HG02885 (cell line): ENCODE data around the gene ARFGAP2.

ENCODE experiments used
- ATAC-seq: cut with Tn5 transposase; IDR thresholded peaks from one replicate; pipeline ENCODE4 v1.9.1; 2021; ENCODE audit warnings: mild to moderate bottlenecking; ENCODE audit not compliant: unreplicated experiment, poor library complexity

The ARFGAP2 gene

DNA sequence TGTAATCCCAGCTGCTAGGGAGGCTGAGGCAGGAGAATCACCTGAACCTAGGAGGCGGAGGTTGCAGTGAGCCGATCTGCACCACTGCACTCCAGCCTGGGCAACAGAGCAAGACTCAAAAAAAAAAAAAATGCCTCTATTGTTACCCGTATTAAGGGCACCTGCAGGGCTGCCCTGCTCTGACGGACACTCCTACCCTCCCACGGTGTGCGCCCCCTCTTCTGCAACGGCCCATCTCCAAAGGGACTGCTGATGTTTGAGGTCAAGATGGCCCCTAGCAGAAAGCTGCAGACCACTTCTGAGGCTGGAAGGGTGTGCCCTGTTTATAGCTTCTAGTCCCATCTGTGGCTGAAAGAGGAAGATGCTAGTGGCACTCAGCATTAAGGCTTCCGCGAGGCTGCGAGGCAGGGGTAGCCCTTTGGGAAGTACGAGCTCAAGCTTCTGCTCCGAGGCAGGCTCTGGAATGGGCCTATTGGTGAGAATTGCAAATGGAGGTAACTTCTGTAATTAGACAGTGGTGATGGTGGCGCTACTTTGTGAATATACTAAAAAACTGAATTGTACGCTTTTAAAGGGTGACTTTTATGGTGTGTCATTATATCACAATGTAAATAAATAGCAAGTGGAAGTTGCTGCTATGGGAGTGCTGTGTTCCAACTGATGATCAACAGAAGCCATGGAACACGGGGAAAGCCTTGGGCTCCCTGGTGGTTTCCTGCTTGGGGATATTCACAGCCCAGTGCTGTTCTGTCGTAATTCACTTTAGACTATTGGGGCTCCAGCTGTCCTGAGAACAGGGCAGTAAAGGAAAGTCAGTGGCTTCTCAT, 24.3 kb downstream of the ARFGAP2 start:
- no peak for ATAC-seq

DNA sequence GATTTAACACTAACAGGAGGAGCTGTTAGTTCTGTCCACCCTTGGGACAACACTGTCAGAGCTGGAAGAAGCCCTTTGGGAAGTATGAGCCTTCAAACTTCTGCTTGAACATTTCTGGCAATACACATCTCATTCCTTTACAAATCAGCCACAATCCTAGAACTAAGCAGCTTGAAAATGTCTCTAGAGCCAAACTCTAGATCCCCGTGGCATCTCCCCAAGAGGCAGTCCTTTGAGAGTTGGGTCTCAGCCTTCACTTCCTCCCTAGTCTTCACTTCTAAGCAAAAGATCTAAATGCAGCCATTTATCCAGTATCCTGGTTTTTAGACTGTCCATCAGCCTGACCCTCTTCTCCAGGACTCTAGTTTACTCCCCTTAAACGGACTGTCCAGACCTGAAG, 26.9 kb downstream of the ARFGAP2 start:
- ATAC-seq = no peak

DNA sequence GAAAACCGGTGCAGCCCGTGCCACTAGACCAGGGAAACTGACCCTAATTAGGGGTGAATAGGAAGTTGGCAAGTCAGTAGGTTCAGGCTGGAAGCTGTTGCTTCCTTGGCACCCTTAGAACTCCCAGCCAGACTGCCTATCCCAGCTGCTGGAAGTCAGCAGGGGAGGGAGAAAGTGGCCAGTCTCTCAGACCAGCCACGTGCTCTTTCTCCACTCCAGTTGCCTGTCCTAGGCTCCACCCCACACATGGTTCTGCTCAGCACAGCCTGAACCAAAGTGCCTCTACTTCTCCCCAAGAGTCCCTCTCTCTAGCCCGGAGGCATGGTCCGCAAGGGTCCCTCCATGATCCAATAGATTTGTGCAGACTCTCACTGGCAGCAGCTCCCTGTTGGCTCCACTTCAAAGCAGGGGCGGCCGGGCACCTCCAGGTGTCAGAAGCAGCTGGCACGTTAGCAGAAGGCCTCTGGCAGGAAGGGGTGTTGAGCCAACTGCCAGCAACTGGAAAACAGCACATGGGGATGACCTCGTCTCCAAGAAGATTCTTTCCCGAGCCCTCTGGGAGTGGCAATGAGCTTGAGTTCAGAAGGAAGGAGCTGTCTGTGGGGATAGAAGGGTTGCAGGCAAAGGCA, 27.7 kb downstream of the ARFGAP2 start:
- ATAC-seq = no peak

DNA sequence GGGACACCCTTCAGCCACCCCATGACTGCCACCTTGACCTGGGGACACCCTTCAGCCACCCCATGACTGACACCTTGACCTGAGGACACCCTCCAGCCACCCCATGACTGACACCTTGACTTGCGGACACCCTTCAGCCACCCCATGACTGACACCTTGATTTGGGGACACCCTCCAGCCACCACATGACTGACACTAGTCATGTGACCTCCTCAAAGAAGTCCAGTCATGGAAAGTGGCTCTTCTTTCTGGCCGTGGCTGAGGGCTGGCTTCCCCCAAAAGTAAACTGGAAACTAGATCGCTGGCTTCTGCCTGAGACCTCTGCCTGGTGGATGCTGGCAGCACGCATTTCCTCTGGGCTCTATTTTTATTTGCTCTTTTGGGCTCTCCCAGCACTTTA, 28.4 kb downstream of the ARFGAP2 start:
- ATAC-seq = no peak

DNA sequence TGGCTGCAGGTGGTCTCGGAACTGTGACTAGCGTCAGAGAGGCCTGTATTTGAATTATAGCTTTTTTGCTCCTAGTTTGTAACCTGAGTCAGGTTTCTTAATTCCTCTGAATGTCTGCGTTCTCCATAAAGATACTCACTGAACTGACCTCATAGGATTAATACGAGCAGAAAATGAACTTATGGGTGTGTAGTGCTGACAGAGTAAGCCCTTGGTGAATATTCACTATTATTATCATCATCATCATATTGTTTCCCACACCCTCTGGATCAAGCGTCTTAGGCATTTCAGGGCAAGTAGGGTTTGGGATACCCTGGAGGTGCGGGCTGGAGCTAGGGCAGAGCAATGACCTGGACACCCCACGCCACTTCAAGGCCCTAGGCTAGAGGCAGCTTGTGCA, 29.0 kb downstream of the ARFGAP2 start:
- no peak for ATAC-seq

DNA sequence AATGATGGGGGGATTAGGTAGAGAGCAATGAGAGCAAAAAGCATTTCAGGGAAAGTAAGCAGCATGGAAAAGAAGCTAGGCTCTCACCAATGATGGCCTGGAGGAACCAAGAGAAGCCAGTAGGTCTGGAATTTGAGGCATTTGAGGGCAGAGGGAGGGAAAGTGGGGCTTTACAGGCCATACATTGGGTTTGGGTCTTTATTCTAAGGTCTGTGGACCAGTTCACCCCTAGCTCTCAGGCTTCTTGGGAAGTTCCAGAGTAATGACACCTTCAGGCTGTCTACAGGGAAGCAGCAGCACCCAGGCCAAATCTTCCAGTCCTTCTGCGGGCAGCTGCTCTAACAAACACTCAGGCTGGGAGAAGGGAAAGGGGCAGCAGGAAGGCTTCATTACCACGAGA, 29.4 kb downstream of the ARFGAP2 start:
- ATAC-seq = no peak

DNA sequence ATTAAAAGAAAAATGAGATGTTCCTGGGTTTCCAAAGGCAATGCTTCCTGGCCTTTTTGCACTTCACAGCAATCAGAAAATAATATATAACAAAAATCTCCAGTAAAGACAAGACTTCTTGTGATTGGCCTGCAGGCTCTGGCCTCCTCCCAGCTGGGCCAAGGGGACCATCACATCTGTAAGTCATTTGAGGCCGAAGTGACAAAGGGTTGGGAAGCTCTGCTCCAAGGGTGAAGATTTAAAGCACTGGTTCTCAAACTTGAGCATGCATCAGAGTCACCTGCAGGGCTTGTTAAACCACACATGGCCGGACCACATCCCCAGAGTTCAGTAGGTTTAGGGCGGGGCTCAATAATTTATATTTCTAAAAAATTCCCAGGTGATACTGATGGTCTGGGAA, 32.1 kb downstream of the ARFGAP2 start:
- ATAC-seq = no peak

DNA sequence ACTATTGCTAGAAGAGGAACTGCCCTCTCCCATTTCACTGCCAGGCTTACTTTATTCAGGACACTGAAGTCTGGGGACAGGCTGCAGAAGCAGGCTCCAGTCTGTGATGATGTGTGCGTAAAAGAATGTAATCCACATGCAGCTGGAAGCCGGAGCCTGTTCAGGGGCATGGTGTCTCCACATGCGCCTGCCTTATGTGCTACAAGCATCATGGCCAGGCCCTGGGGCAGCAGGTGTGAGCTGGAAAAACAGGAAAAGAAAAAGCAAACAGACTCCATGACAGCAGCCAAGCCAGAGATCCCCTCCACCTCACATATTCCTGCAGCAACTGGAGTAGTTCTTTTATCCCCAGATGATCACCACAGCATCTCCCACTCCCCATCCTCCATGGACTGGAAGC, 33.4 kb downstream of the ARFGAP2 start:
- no peak for ATAC-seq

DNA sequence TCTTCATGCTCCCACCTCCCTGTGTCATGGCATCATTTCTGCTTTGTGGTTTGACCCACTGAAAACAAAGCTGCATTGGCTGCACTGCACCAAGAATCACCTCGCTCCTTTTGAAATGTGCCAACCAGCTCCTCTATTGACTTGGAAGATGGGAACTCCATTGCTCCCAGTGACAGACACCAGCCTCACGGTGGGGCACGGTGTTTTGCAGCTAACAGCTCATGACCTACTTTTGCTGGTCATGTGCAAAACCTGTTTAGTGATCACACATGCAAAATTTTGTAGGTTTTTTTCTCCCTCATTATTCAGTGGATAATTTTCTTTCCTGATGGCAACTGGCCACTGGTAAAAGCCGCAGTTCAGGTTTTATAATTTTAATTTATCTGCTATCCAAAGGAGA, 36.8 kb downstream of the ARFGAP2 start:
- ATAC-seq = no peak

DNA sequence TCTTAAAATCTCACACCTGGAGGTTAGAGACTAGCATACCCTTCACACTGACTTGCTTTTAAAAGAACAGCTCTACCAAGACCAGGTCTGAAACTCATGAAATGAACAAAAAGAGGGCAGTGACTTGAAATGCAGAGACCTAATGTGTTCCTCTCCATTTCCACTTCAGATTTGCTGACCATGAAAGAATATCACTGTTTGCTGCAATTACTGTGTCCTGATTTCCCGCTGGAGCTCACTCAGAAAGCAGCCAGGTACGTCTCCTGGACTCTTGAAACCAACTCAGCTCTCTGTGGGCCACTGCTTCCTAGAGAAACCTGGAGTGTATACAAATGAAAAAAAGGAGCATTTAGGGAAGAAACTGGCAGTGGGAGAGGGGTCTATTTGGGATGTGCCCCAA, 39.2 kb downstream of the ARFGAP2 start:
- ATAC-seq = no peak

DNA sequence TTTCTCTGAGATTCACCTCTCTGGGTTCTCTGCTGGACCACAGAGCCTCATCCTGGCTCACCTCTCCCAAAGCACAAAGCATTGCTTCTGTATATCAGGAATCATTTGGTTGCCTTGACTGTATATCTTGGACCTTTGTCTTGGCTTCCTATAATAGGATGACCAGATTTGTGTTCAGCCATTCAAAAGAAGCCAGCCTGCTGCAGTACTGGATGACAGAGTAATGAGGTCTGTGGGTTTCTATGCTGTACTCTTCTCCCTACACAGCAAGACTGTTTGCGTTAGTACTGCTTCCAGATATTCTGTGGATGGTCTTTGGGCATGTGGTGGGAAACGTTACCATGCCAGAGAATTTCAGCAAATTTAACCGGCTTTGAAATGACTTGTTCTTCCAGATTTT, 39.8 kb downstream of the ARFGAP2 start:
- ATAC-seq = no peak

DNA sequence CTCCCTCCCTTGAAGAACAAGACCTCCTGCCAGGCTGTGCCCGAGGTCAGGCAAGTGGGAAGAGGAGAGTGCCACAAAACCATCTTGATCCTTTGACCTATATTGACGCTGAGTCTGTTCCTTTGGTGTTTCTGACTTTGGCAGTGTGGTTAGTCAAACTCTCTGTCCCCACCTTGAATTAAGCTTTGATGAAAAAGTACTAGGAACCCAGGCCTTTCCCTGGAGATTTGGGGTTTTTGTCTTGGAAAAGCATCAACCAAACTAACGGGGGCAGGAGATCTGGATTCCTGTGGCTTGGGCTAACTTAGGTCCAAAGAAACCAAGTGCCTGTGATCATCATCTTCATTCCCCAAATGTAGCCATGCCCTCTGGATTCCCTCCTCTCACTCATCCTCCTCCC, 40.4 kb downstream of the ARFGAP2 start:
- ATAC-seq = no peak

DNA sequence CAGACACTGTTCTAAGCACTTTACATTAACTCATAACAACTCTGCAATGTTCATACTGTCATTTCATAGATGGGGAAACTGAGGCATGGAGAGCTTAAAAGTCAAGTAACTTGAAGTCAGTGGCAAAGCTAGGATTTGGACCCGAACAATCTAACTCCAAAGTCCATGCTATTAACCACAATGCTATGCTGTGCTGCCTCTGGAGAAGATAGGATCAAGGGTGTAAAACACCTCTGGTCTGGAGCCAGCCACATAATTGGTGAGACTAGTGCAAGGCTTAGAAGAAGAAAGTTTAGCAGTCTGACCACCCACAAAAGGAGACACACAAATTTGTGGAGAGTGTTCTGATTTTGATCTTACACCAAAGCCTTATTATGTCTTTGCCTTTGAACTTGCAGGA, 43.7 kb downstream of the ARFGAP2 start:
- no peak for ATAC-seq

DNA sequence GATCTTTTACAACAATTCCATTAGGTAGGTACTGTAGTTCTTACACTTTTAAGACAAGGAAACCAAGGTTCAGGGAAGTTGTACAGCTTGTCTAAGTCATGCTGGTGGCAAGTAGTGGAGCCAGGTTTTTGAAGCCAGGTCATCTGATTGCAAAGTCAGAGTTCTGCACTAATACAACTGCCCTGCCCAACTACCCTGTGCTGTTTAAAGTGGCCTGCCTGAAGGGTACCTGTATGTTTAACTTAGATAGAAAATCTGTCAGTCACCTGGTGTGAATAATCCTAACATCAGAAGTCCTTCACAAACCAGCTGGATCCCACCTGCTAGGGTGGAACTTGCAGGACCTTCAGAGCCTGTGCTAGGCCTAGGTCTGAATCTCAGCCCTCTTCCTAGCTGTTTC, 44.2 kb downstream of the ARFGAP2 start:
- ATAC-seq = no peak

DNA sequence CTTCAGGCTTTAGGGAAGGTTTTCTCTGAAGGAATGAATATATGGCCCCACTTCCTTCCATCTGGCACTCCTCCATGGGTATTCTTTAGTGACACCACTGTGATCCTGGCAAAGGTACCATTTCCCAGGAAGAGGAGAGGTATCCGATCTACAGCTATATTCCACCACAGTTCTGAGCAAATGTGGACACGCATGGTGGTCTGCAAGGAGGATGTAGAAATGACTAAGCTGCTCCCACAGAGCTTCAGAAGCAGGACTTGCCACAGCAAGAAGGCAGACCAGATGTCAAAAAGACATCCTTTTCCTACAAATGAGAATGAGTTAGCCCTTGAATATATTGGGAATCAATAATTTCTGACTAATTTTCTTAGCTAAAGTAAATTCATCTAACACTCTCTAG, 45.5 kb downstream of the ARFGAP2 start:
- ATAC-seq = no peak

DNA sequence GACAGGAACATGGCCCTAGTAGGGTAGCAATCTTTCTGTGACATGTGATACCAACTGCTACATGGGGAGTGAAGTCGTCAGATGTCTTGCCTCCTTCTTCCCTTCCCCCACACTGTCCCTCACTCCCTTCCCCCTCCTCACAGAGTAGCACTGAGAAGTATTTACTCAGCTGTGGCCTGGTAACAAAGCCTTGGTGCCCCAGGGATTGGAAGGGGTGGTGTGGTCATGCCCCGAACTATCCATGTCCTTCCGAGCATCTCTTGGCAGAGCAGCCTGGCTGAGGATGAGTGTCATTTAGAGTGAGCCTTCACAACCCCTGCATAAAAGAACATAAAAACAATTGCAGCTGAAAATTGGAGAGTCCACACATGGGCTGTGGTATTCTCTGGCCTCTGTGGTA, 46.1 kb downstream of the ARFGAP2 start:
- ATAC-seq = no peak

DNA sequence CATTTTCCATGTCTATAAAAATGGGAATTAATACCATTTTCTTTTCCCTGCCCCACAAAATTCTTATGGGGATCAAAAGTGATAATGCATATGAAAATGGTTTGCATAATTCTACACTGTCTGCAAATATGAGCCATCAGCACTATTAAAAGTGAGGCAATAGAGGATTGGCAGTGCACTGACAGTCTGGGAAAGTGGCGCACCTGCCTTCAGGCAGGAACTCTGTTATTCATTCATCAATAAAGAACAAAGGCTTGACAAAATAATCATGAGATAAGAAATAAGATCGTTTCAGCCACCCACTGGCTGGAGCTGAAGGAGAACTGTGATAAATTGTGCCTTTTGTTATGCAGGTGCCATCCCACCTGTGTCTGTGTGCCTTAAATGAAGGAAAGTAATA, 49.5 kb downstream of the ARFGAP2 start:
- no peak for ATAC-seq

DNA sequence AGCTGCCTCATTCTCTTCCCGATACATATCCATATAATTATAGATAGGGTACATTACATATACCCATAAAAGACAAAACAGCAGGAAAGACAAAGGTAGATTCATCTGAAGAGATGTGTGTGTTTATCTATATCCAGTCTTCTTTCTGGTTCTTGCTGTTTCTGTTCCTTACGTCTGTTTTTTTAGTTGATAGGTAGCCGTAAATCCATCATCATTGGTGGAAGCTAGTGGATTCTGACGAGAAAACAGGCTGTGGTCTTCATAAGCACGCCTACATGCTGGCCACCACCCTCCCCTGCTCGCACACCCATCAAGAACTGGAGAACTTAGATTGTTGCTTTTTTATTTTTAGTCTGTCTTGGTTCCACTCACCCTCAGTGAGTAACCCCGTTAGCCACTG, 51.6 kb downstream of the ARFGAP2 start:
- ATAC-seq = no peak

DNA sequence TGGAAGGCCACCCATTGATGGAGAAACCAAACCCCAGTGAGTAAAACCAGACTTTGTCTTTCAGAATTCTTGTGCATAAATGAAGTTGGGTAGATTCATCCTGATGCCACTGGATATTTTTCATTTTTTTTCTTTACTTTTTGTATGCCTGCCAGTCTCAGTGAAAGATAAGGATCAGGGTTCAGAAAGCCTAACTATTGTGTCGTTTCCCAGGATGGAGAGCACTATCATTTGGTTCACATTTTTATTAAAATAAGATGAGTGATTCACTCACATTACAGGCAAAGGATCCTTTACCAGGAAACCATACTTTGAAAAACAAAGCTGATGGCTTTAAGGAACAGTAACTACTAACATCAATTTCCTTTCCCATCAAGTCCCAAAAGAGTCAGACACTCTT, 52.0 kb downstream of the ARFGAP2 start:
- ATAC-seq = no peak

DNA sequence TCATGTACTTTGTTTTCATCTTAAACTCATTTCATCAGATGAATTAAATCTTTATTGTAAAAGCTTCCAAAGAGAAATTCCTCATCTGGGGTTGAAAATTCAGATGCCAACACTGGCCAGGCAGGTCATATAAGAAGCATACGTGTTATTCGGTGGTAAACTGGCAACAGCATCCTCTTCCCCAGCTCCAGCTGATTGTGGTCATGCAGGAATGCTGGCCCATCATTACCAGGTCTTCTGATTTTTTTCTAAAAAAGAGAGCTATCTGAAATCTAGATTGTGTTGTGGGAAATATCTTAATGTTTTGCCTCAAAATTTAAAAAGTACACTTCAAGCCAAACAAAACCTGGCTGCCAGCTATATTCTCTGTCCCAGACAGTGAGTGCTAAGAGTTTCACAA, 53.6 kb downstream of the ARFGAP2 start:
- ATAC-seq = no peak

DNA sequence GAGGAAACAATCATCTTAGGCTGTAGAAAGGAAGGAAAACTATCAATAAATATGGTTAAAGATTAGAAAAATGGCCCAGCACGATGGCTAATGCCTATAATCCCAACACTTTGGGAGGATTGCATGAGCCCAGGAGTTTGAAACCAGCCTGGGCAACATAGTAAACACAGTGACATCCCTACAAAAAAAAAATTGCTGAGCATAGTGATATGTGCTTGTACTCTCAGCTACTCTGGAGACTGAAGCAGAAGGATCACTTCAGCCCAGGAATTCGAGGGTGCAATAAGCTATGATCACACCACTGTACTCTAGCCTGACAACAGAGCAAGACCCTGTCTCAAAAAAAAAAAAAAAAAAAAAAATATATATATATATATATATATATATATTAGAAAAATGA, 54.9 kb downstream of the ARFGAP2 start:
- ATAC-seq = no peak

DNA sequence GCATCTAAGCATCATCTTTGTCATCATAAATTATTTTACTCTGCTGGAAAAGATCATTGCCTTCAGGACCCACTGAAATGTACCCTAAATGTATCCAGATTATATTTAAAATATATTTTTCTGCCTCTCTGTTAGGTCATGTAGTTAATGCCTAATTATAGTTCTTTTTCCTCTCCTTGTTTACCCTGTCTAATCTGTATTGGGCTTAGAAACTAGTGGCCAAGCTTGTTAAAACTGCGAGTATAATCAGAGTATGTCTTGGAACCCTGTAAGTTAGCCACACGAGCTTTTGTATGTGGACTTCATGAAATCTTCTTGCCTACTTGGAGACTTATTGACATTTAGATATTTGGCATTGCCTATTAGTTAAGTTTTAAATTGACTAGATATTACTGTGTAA, 55.6 kb downstream of the ARFGAP2 start:
- ATAC-seq = no peak
